ENCODE results near the gene TRMT1. TPM values are rescaled to one million over a fixed set of nuclear protein-coding genes. Genes with fewer than 3 reads are reported as not detected.

TRMT1 gene
- total RNA-seq, 4 donors from 2014 or later = 27.1 to 71.8 (median 28.3) TPM

GRCh38 chr19:13057744-13058143, 58.8 kb downstream of the TRMT1 start:
- H3K4me1 ChIP-seq = peaks cover 14 to 83% (median 17%) of the 10 kb centered on the region in 4 donors
- peak overlapping the region in 2 of 4 donors; percentile 86 to 88 for H3K27ac ChIP-seq
- DNase-seq = no peak
- TF ChIP-seq POLR2A (IDR thresholded peaks at IDR 0.05) = no peak
- no peak overlapping the region for H3K4me3 ChIP-seq
- H3K36me3 ChIP-seq = no peaks in the 10 kb centered on the region
- no peaks in the 10 kb centered on the region for H3K9me3 ChIP-seq
- H3K27me3 ChIP-seq = no peaks in the 10 kb centered on the region

- no peak for TF ChIP-seq POLR2A (IDR thresholded peaks at IDR 0.05)
- H3K9me3 ChIP-seq = no peaks in the 10 kb centered on the region
- no peaks in the 10 kb centered on the region for H3K27me3 ChIP-seq
- peaks cover 14 to 89% (median 17%) of the 10 kb centered on the region in 4 donors for H3K4me1 ChIP-seq
- peak overlapping the region in 2 of 4 donors; percentile 86 to 88 for H3K27ac ChIP-seq
- DNase-seq = no peak
- H3K4me3 ChIP-seq = no peak overlapping the region
- H3K36me3 ChIP-seq = no peaks in the 10 kb centered on the region
Observed at GRCh38 chr19:13057147-13057572, 59.4 kb downstream of the TRMT1 start.

DNA sequence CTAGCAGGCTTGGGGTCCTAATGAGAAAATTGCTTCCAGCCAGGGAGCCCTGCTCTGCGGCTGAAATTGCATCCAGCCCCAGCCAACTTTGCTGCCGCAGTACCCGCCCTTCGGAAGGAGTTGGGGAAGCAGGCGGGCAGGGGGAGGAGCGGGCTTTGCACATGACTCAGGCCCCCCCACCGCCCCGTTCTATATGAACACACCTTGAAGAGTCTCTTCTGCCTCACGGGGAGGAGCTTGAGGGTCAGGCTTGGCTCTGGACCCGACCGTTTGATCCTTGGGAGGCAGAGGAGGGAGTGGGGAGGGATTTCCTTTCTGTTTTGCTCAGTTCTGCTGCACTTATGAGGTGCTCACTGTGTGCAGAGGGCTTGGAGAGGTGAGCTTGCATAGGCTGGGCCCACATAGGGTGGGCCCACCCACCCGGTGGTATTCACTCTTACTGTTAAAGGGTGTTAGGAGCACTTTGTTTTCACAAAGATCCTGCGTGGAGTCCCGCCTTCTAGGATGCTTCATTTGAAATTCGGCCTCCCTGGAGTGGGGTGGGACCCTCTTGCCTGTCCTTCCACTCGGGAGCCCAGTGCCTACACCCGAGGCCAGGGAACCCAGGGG, 60.4 kb downstream of the TRMT1 start:
- Histone ChIP-seq H3K4me3 (peak overlapping the region in 1 of 4 donors; percentile 2), H3K36me3 (no peaks in the 10 kb centered on the region), H3K27ac (peak overlapping the region; percentile 68 to 88 (median 80)), H3K9me3 (no peaks in the 10 kb centered on the region), H3K4me1 (peaks cover 14 to 90% (median 15%) of the 10 kb centered on the region in 4 donors), H3K27me3 (no peaks in the 10 kb centered on the region)
- TF ChIP-seq, protein P1, sequence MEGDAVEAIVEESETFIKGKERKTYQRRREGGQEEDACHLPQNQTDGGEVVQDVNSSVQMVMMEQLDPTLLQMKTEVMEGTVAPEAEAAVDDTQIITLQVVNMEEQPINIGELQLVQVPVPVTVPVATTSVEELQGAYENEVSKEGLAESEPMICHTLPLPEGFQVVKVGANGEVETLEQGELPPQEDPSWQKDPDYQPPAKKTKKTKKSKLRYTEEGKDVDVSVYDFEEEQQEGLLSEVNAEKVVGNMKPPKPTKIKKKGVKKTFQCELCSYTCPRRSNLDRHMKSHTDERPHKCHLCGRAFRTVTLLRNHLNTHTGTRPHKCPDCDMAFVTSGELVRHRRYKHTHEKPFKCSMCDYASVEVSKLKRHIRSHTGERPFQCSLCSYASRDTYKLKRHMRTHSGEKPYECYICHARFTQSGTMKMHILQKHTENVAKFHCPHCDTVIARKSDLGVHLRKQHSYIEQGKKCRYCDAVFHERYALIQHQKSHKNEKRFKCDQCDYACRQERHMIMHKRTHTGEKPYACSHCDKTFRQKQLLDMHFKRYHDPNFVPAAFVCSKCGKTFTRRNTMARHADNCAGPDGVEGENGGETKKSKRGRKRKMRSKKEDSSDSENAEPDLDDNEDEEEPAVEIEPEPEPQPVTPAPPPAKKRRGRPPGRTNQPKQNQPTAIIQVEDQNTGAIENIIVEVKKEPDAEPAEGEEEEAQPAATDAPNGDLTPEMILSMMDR (IDR thresholded peaks at IDR 0.05) = no peak
- no peak for TF ChIP-seq POLR2A (IDR thresholded peaks at IDR 0.05)
- DNase-seq = peak in 2 of 3 donors; percentile 77 to 79

GRCh38 chr19:13055213-13056051, 61.1 kb downstream of the TRMT1 start:
- Histone ChIP-seq H3K4me3 (peak overlapping the region in 1 of 4 donors; percentile 2), H3K4me1 (peaks cover 7 to 89% (median 11%) of the 10 kb centered on the region in 4 donors), H3K27me3 (no peaks in the 10 kb centered on the region), H3K36me3 (no peaks in the 10 kb centered on the region), H3K9me3 (no peaks in the 10 kb centered on the region), H3K27ac (peak overlapping the region; percentile 68 to 88 (median 80))
- TF ChIP-seq POLR2A (IDR thresholded peaks at IDR 0.05) = no peak
- TF ChIP-seq, protein P1 (IDR thresholded peaks at IDR 0.05) = no peak
- DNase-seq = no peak

Other genes starting within 250 kb of the TRMT1 start
- 10 to 100 TPM in 1 of 4 donors, 1 to 10 TPM in 3; 8.9 to 16.5 (median 9.4) TPM for gene DNASE2, start 235.3 kb downstream of the TRMT1 start, total RNA-seq
- not detected for gene KLF1, start 229.5 kb downstream of the TRMT1 start, total RNA-seq
- gene GCDH, start 225.6 kb downstream of the TRMT1 start, total RNA-seq = 10 to 100 TPM; 25.2 to 44.4 (median 32.4) TPM
- not detected for gene SYCE2, start 197.4 kb downstream of the TRMT1 start, total RNA-seq
- gene FARSA, start 183.0 kb downstream of the TRMT1 start, total RNA-seq = 10 to 100 TPM; 35.4 to 54.5 (median 48.3) TPM
- gene CALR, start 178.1 kb downstream of the TRMT1 start, total RNA-seq = 100 to 1,000 TPM; 253 to 369 (median 359) TPM
- 10 to 100 TPM; 54.1 to 86.5 (median 75.3) TPM for gene RAD23A, start 170.9 kb downstream of the TRMT1 start, total RNA-seq
- 10 to 100 TPM; 12.5 to 43.7 (median 15.6) TPM for gene GADD45GIP1, start 159.5 kb downstream of the TRMT1 start, total RNA-seq
- gene DAND5, start 147.2 kb downstream of the TRMT1 start, total RNA-seq = 1 to 10 TPM in 1 of 4 donors, not detected in 3; 2.1 TPM
- gene NFIX, start 121.3 kb downstream of the TRMT1 start, total RNA-seq = 10 to 100 TPM; 13.5 to 56.9 (median 40.0) TPM
- gene LYL1, start 13.9 kb downstream of the TRMT1 start, total RNA-seq = 10 to 100 TPM in 1 of 4 donors, 1 to 10 TPM in 3; 1.2 to 21.5 (median 4.9) TPM
- 10 to 100 TPM; 21.5 to 48.0 (median 37.1) TPM for gene NACC1, start 1.5 kb upstream of the TRMT1 start, total RNA-seq
- gene STX10, start 33.6 kb upstream of the TRMT1 start, total RNA-seq = 100 to 1,000 TPM in 2 of 4 donors, 10 to 100 TPM in 2; 78.1 to 199 (median 107) TPM
- 100 to 1,000 TPM in 1 of 4 donors, 10 to 100 TPM in 3; 72.2 to 229 (median 85.6) TPM for gene IER2, start 33.7 kb upstream of the TRMT1 start, total RNA-seq

Measured in Peyer's patch (tissue), 4 donors.